HG02571 (cell line): ENCODE measurements around the gene BUB1B.

Experiments used
- ATAC-seq: cut with Tn5 transposase; IDR thresholded peaks from one replicate; pipeline ENCODE4 v1.9.1; 2021; ENCODE audit warnings: mild to moderate bottlenecking, moderate library complexity; ENCODE audit not compliant: unreplicated experiment

Gene BUB1B

GRCh38 chr15:40252438-40253166, 91.7 kb downstream of the BUB1B start:
- ATAC-seq = no peak

- no peak for ATAC-seq
These were observed 92.4 kb downstream of the BUB1B start for GRCh38 chr15:40253167-40253790.

- ATAC-seq = no peak
These were observed 93.6 kb downstream of the BUB1B start for GRCh38 chr15:40254452-40254851.

DNA sequence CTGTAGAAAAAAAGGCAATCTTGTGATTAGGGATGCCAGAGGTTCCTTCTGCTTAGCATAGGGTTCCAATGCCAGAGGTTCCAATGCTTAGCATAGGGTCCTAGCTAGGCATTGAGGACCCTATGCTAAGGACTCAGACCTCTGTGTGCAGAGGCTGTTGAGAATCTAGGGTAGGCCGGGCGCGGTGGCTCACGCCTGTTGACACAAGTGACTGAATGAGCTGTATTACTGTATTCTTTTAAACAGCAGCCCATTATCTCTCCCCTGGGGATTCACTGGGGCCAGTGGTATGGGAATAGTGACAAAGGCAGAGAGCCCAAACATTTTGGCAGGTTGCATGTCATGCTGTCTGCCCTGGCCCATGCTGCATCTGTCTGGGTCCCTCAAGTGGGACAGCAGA, 94.2 kb downstream of the BUB1B start:
- no peak for ATAC-seq

DNA sequence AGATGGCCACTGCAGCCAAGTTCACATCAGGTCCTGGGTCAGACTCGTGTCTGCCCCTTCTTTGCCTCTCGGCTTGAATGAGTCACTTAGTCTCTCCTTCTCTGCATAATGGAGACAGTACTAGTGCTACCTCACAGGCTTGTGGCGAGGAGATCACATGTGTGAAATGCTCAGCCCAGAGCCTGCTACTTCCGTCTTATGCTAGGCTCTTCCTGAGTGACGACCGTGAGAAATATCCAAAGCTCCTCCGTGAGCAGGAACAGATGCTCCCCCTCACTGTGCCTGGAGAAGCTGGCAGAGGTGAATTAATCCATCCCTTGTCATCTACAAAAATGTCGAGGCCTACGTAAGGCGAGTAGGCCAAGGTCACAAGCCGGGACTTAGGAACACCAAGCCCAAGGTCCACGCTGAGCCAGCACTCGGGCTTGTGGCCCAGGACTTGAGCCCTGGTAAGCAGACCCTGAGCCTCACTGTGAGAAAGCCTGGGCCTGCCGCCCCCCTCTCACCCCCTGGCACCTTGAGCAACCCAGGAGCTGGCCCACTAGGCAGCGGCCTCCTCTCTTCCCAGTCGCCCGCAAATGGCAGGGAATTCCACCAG, 95.9 kb downstream of the BUB1B start:
- no peak for ATAC-seq

- no peak for ATAC-seq
These were observed 97.0 kb downstream of the BUB1B start for GRCh38 chr15:40257656-40258450.

- no peak for ATAC-seq
These were observed 97.7 kb downstream of the BUB1B start for GRCh38 chr15:40258544-40258943.

DNA sequence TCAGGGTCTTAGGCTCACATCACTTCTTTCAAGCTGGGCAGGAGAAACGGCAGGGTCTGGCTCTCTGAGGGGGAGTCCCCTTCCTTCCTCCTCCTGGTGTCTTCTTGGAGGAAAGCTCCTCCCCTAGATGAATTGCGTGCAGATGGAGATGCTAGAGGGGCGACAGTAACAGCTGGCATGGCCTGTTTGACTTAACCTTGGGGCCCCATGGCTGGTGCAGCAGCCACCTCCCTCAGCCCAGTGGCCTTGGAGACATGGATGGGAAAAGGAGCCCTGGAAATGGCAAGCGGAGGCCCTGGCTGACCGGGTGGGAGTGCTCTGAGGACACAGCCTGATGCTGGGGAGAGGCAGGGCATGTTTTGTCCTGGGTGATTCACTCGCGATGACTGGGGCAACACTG, 98.2 kb downstream of the BUB1B start:
- ATAC-seq = no peak

DNA sequence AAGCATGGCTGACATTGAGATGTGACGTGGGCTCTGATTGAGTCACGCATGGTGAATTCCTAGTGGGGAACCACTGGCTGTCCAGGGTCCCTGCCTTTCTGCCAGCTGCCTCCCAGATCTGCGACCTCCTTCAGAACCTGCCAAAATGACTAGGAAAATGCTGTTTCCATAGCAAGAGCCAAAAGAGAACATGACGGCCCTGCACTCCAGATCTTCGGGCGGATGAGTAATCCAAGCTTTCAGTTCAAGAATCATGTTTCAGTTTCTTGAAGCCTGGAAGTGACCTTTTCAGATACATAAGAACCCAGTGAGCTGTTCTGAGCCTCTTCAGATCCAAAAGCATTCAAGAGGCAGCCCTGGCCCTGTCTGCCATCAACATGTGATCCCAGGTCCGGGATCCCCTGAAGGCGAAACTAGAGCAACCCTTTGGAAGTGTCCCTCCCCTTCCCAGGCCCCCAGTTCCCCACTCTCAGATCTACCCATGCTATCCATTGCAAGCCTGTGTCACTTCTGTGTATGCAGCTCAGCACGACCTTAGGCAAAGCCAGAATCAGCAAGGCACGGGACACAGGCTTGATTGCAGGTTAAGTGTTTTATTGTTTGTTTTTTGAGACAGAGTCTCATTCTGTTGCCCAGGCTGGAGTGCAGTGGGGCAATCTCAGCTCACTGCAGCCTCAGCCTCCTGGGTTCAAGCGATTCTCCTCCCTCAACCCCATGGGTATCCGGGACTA, 102.3 kb downstream of the BUB1B start:
- ATAC-seq = no peak

DNA sequence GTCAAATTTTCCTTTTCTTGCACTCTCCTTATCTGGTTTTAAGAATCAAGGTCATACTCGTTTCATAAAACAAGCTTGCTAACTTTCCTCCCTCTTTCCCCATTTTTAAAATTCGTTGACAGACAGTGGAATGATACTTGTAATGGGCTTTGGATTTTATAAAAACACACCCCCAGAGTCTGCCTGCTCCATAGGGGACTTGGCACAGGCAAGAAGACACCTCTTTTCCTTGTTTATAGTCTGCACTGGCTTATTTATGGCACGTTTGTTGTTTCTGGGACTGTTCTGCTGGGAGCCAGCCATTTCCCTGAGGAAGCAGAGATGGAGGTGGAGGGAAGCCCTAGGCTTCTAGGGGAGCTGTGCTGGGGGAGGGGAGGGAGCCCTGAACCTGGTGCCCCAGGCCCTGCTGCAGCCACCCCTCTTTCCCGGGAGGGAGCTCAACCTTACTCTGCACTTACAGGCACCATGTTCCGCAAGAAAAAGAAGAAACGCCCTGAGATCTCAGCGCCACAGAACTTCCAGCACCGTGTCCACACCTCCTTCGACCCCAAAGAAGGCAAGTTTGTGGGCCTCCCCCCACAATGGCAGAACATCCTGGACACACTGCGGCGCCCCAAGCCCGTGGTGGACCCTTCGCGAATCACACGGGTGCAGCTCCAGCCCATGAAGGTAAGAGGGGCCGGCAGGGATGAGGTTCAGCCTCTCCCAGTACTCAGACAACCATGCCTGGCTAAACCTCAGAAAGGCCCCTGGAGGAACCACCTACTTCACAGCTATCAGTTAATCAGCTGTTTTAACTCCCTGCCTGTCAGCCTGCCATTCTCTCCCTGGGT, 103.7 kb downstream of the BUB1B start:
- ATAC-seq = no peak

- ATAC-seq = no peak
These were observed 104.5 kb downstream of the BUB1B start for GRCh38 chr15:40265355-40265754.

DNA sequence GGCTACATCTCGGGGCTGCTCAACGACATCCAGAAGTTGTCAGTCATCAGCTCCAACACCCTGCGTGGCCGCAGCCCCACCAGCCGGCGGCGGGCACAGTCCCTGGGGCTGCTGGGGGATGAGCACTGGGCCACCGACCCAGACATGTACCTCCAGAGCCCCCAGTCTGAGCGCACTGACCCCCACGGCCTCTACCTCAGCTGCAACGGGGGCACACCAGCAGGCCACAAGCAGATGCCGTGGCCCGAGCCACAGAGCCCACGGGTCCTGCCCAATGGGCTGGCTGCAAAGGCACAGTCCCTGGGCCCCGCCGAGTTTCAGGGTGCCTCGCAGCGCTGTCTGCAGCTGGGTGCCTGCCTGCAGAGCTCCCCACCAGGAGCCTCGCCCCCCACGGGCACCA, 105.0 kb downstream of the BUB1B start:
- ATAC-seq = no peak

DNA sequence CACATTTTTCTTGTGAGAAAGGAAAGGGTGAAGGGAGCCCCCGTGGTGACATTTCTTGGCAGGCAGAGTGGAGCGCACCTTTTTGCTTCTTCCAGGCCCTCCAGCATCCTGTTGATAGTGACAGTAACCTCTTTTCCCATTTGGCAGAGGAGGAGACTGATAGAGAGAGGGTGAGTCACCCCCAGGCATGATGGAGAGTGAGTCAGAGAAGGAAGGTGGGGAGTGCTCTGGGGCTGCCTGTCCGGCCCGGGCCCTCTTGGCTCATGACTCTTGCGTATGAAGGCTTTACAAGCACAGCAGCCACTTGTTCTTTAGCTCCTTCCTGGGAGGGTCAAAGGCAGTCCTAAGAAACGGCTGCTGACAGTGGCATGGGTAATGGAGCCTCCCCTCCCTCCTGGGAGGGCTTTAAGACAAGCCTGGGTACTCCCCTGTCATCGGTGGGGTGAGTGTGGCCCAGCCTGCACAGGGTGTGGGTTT, 106.0 kb downstream of the BUB1B start:
- ATAC-seq = no peak

GRCh38 chr15:40267670-40268069, 106.8 kb downstream of the BUB1B start:
- no peak for ATAC-seq

DNA sequence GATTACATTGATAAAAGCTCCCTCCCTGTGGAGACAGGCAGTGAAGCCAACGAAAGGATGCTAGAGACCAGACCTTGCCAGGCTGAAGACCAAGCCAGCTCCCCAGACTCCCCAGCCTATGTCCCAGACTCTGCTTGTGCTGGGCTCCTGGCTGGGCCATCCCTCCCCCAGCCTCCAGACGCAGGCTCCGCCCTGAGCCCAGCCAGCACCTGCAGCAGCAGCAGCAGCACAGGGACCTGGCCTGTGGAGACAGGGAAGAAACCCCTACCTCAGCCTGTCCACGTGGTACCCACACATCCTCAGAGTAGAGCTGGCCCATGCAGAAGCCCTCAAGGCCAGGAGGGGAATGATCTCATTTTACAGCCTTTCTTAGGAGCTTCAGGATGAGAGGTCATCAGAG, 108.7 kb downstream of the BUB1B start:
- ATAC-seq = no peak

DNA sequence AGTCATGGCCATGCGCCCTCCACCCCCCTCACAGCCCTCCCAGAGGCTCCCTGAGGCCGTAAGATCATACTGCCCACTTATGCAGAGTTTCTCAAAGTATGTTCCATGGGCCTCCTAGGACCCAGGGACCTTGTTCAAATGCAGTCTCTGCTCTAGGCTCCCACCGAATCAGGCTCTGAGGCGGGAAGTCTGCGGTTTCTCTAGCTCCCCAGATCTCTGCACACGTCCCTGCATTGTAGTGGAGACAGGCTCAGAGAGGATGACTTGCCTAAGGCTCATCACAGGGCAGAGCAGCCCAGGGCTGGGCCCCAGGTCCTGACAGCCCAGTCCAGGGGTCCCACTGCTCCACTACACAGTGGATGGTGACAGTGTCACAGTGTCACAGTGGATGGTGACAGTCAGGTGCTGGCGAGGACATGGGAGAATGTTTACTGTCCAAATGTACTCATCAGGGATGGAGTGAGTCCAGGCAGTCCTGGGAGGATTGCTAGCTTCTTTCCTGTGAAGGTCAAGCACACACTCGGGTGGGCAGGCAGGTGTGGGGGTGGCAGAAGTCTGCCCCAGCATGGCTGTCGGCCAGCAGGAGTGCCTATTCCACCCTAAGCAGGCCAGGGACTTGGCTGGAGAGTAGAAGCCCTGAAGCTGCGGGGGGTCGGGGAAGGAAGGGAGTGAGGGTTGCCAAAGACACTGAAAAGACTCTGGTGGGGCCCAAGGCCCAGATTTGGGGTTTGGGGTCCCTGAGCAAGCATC, 109.6 kb downstream of the BUB1B start:
- ATAC-seq = no peak
